ENCODE results near the gene PCCA.

- TF ChIP-seq EZH2 (IDR thresholded peaks at IDR 0.05; ENCODE audit: borderline replicate concordance, insufficient read depth, low read depth, low read length, poor library complexity, severe bottlenecking) = no peak
- no peak for TF ChIP-seq CTCF (IDR thresholded peaks at IDR 0.05)
These were observed 252.0 kb downstream of the PCCA start for GRCh38 chr13:100340865-100341264.
